ENCODE data around the gene MYRF.

The MYRF gene

DNA sequence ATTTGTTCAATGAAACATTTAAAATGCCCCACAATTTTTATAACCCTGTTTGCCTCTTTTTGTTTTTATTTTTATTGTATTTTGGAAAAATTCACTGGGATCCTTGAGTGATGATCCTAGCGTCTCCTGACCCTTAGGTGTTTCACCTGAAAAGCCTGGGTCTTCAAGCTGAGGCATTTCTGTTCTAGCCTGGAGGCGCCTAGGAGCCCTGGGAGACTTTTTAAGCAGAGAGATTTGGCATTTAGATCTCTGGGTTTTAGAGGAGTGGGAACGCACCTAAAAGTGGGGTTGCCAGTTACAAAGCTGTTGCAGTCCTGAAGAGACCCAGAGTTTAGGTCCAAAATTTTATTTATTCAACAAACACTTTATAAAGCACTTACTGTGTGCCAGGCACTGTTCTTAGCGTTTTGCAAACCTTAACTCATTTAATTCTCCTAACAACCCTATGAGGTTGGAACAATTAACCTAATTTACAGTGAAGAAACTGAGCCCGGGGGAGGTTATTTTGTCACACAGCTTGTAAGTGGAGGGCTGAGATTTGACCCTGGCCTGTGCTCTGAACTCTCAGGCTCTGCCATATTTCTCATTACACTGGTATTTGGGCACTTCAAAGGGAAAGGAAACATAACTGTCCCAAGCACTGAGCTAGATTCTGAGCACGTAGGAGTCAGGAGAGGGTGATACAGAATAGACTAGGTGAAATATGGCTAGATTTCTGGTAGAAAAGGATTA, 65.2 kb downstream of the MYRF start:
- DNase-seq (ENCODE audit: low read depth): no peak

DNA sequence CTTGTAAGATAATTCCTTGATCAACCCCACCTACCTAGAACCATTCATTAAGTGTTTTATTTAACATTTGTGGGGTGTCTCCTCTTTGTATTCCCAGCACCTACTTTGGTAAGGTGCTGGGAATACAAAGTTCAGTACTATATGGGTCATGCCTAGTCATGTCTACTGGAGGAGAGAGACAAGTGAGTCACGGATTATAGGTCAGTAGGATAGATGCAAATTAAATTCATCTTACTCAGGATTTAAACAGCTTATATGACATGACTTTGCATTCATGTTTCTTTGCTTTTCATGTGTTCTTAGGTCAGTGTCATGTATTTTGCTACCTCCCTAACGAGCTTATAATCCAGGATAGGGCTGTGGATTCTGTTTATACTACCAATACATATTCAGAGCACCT, 67.7 kb downstream of the MYRF start:
- DNase-seq (ENCODE audit: low read depth): no peak

DNA sequence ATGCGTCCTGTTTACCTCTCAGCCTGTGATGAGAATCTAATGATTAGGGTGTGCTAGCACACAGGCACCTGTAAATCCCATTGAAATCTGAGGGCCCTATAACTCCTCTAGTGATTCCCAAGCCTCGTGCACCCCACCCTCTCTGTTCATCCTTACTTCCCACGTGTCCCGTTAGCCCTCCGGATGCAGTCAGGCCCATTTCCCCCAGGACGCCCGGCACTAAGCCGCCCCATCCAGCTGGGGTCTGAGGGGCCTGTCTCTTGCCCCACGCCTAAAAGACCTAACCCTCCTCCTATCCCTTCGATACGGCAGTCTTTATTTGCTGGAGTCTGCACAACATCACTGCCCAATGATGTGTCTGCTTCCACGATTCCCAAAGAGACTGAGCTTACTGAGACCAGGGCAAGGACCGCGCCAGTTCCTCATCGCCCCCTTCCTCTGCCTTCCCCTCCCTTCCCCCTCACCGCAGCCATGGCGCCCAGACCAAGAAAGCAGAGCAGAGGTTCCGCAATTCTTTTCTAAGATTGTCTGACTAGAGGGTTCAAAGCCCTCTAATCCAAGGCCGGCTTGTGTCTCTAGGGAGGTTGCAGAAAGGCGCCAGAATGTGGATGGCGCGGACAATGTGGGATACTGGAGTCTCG, 74.6 kb downstream of the MYRF start:
- DNase-seq (ENCODE audit: low read depth): no peak

- peak; percentile 85 for DNase-seq (ENCODE audit: low read depth)
Measured at GRCh38 chr11:61827571-61828378, 75.3 kb downstream of the MYRF start, which contains the start of gene FADS2. TSS of gene FADS2 (plus strand) at chr11:61828300. CDS start at chr11:61828391, 91 bp downstream.

- no peak for DNase-seq (ENCODE audit: low read depth)
Measured at GRCh38 chr11:61828379-61828628, 75.9 kb downstream of the MYRF start.

DNA sequence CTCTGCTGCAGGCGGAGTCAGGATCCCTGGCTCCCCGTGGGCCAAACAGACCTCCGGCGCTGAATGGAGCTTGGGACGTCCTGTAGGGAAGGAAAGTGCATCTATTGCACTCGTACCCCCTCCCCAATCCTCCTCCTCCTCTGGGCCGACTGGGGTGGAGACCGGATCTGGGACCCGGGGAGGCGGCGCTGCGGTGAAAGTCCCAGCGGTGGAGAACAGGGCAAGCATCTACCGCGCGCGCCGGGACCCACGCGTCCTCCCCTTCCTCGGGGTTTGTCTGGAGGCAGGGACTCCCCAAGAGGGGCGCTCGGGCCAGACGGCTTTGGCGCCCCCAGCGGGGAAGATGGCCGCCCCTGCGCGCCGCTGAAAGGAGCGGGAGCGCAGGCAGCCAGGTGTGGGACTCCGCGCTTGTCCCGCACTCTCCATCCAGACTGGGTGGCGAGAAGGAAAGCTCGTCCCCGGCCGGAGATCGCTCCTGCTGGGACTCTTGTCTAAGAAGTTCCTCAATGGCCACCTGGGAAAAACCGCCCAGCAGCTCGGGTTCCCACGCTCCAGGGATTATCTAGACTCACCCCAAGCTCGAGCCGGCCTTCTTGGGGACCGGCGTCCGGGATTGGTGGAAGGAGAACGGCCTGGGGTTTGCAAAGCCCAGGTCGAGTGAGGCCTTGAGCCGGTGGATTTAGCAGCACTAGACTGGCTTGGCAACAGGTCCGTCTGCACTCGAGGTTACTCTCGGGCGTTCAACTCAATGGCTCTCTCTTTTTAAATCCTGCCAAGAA, 76.4 kb downstream of the MYRF start:
- no peak for DNase-seq (ENCODE audit: low read depth)

DNA sequence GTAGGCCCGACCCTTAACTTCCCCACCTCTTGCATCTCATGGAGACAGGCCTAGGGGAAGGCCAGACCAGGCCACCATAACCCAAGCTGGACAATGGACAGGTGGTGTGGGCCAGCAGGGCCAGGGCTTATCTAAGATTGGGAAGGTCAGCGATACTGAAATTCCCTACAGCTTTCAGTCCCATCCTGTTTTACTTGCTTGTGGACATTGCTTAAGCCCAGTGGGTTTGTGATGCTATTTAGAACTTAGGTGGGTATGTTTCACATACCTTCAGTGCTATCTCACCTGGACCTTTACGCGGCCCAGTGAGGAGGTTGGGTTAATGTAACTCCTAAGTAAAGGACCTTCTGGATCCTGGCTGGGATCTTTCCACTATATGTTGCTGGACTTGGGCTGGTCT, 77.4 kb downstream of the MYRF start:
- DNase-seq (ENCODE audit: low read depth): no peak

DNA sequence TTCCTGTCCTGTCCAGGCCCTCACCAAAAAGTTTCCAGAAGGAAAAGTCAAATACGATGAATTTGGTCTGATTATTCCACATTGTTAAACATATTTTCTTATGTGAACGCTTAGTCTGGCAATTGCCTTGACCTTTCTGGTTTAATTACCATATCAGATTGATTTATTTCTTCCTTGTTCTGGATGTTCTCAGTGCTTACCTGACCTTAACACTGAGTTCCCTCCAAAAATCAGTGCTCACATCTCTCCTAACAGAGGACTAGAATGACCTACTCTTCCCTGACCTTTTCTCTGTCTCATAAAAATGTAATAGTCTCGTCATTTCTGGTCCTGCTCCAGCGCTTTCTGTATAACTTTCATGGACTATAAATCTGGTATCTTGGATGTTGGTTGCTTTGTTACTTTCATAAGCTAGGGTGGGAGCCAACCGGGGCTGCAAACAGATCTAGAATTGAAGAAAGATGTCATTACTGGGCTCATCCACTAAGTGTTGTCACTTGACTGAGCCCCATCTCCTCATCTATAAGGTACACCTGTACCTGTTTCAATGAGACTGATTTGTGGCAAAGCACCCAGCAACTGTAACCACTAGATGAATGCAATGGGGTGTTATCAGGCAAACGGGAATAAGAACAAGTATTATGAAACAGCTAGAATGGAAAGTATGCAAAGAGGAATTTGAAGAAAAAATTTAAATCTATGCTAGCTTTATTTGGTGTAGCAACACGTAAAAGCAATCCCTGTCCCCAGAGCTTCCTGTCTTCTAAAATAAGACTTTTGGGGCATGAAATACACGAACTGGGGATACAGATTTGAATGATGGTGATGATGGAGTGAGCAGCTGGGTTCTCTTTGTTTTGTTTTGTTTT, 78.0 kb downstream of the MYRF start:
- DNase-seq (ENCODE audit: low read depth): no peak

DNA sequence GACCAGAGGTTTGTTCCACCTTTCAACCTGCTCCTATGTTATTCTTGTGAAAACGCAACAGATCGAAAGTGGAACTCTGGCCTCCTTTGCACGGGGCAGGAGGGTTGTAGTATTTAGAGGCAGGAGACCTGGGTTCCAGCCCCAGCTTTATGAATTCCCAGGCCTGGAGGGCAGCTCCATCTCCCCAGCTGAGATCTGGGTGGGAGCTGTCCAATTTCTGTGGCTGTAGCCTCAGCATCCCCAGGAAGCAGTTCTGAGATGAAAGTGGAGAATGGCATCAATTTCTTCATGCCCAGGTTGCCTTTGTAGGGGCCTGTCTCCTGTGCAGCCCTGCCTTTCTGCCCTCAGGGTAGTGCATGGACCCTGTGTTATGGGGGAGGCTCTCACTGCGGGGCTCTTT, 79.8 kb downstream of the MYRF start:
- DNase-seq (ENCODE audit: low read depth): no peak

DNA sequence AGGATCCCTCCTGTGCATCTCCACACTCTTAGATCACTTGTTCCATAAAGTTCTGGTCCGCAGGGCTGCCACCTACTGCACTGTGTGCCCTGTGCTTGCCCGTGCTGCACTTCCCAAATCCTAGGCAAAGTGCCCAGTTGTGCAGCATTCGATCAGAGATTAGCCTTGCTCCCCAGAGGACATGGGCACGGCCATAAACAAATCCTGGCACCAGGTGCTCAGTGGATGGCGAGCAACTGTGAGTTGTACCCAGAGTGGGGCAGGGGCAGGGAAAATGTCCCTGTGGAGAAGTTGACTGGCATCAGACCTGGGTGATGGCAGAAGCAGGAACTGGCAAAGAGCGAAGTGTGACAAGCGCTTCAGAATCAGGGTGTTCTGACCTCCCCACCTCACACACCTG, 80.3 kb downstream of the MYRF start:
- DNase-seq (ENCODE audit: low read depth): no peak

DNA sequence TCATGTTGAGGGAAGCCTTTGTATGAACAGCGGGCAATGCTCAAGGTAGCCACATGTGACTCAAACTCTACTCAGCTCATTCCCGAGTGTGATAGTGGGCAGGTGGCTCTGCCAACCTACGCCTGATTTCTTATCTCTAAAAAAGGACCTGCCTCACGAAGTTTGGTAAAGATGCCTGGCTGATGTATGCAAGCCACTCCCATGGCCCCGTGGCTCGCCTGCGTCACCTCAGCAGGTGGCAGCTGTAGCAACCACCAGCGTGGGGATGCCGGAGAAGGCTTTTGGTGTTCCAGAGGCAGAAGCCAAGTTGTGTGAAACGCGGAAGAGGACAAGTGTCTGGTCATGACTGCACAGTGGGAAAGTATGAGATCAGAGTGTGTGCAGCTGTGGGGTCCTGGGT, 81.0 kb downstream of the MYRF start:
- no peak for DNase-seq (ENCODE audit: low read depth)

DNA sequence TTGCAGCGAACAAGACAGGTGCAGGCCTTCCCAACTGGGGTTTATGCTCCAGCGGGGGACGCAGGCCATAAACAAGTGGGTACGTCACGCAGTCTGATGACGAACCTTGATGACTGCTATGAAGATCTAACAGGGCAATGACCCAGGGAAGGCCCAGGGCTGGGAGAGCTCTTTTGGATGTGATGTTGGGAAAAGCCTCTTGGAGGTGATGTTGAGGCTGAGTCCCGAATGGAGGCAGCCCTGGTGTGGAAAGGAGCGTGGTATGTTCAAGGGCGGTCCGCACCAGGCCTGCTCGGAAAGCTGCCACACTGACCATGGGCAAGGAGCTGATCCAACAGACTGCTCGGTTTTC, 81.5 kb downstream of the MYRF start:
- DNase-seq (ENCODE audit: low read depth): no peak

GRCh38 chr11:61834278-61835048, 82.0 kb downstream of the MYRF start:
- DNase-seq (ENCODE audit: low read depth): no peak

- DNase-seq (ENCODE audit: low read depth): no peak
Measured at GRCh38 chr11:61836193-61836592, 83.8 kb downstream of the MYRF start.

DNA sequence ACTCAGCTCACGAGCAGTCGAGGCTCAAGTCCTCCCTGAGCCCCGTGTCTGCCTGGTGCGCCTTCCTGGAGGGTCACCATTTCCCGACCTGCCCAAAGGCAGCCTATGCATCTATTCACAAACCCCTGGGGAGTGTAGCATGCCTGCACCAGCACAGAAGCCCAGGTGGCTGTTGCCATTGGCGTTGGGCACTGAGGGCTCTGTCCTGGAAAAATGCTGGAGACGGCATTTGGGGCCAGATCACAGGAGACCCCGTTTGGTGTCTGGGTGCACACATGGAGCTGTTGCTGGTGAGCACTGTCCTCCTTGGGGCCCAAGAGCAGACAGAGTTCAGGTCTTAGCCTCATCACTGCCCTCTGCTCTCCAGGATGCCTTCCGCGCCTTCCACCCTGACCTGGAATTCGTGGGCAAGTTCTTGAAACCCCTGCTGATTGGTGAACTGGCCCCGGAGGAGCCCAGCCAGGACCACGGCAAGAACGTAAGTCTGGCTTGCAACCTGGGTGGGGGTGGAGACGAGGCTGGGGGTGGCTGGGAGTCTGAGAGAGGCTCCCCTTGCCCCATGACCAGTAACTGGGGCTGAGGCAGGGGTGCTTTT, 85.1 kb downstream of the MYRF start:
- no peak for DNase-seq (ENCODE audit: low read depth)

All from non-pigmented ciliary epithelial cell (primary cell).